ENCODE measurements around the gene DGKA.
"Not testable (repeated sequence)": the region's sequence is repeated elsewhere in the genome, so short reads cannot be mapped to it uniquely, and the experiment has no call there.

Gene DGKA

GRCh38 chr12:55983232-55983842, 52.4 kb downstream of the DGKA start:
- H3K4me1 ChIP-seq (ENCODE audit: control insufficient read depth, insufficient read depth, low read length): no peaks in the 10 kb centered on the region
- H3K36me3 ChIP-seq (ENCODE audit: control insufficient read depth, insufficient read depth, low read length): peaks cover 60% of the 10 kb centered on the region
- no peaks in the 10 kb centered on the region for H3K27me3 ChIP-seq (ENCODE audit: control insufficient read depth, insufficient read depth, low read length)
- no peaks in the 10 kb centered on the region for H3K9me3 ChIP-seq (ENCODE audit: control insufficient read depth, insufficient read depth, low read length)
- no peak overlapping the region for H3K4me3 ChIP-seq (ENCODE audit: low read depth, low read length)
- H3K9ac ChIP-seq (ENCODE audit: low read depth, low read length): no peak overlapping the region
- no peak overlapping the region for H3K27ac ChIP-seq (ENCODE audit: low read depth, low read length)

- H3K27ac ChIP-seq (ENCODE audit: low read depth, low read length): no peak overlapping the region
- no peaks in the 10 kb centered on the region for H3K9me3 ChIP-seq (ENCODE audit: control insufficient read depth, insufficient read depth, low read length)
- no peaks in the 10 kb centered on the region for H3K27me3 ChIP-seq (ENCODE audit: control insufficient read depth, insufficient read depth, low read length)
- H3K4me3 ChIP-seq (ENCODE audit: low read depth, low read length): no peak overlapping the region
- no peak overlapping the region for H3K9ac ChIP-seq (ENCODE audit: low read depth, low read length)
- peaks cover 59% of the 10 kb centered on the region for H3K36me3 ChIP-seq (ENCODE audit: control insufficient read depth, insufficient read depth, low read length)
- no peaks in the 10 kb centered on the region for H3K4me1 ChIP-seq (ENCODE audit: control insufficient read depth, insufficient read depth, low read length)
Measured at GRCh38 chr12:55984861-55985260, 53.9 kb downstream of the DGKA start.

- no peak overlapping the region for H3K9ac ChIP-seq (ENCODE audit: low read depth, low read length)
- no peaks in the 10 kb centered on the region for H3K27me3 ChIP-seq (ENCODE audit: control insufficient read depth, insufficient read depth, low read length)
- H3K4me1 ChIP-seq (ENCODE audit: control insufficient read depth, insufficient read depth, low read length): no peaks in the 10 kb centered on the region
- no peaks in the 10 kb centered on the region for H3K9me3 ChIP-seq (ENCODE audit: control insufficient read depth, insufficient read depth, low read length)
- no peak overlapping the region for H3K4me3 ChIP-seq (ENCODE audit: low read depth, low read length)
- no peak overlapping the region for H3K27ac ChIP-seq (ENCODE audit: low read depth, low read length)
- H3K36me3 ChIP-seq (ENCODE audit: control insufficient read depth, insufficient read depth, low read length): peaks cover 63% of the 10 kb centered on the region
Measured at GRCh38 chr12:55985341-55985740, 54.4 kb downstream of the DGKA start.

- not testable (repeated sequence) for H3K4me3 ChIP-seq (ENCODE audit: low read depth, low read length); H3K27me3 ChIP-seq (ENCODE audit: control insufficient read depth, insufficient read depth, low read length); H3K27ac ChIP-seq (ENCODE audit: low read depth, low read length); H3K9me3 ChIP-seq (ENCODE audit: control insufficient read depth, insufficient read depth, low read length); H3K9ac ChIP-seq (ENCODE audit: low read depth, low read length); H3K4me1 ChIP-seq (ENCODE audit: control insufficient read depth, insufficient read depth, low read length)
- H3K36me3 ChIP-seq (ENCODE audit: control insufficient read depth, insufficient read depth, low read length): peaks cover 65% of the 10 kb centered on the region
Measured at GRCh38 chr12:55985976-55986375, 55.0 kb downstream of the DGKA start.

- H3K27ac ChIP-seq (ENCODE audit: low read depth, low read length): no peak overlapping the region
- no peaks in the 10 kb centered on the region for H3K27me3 ChIP-seq (ENCODE audit: control insufficient read depth, insufficient read depth, low read length)
- H3K4me3 ChIP-seq (ENCODE audit: low read depth, low read length): no peak overlapping the region
- no peak overlapping the region for H3K9ac ChIP-seq (ENCODE audit: low read depth, low read length)
- H3K4me1 ChIP-seq (ENCODE audit: control insufficient read depth, insufficient read depth, low read length): no peaks in the 10 kb centered on the region
- peaks cover 78% of the 10 kb centered on the region for H3K36me3 ChIP-seq (ENCODE audit: control insufficient read depth, insufficient read depth, low read length)
- no peaks in the 10 kb centered on the region for H3K9me3 ChIP-seq (ENCODE audit: control insufficient read depth, insufficient read depth, low read length)
Measured at GRCh38 chr12:55991110-55991509, 60.1 kb downstream of the DGKA start.

GRCh38 chr12:55993230-55993853, 62.4 kb downstream of the DGKA start:
- Histone ChIP-seq H3K4me3 (ENCODE audit: low read depth, low read length) (no peak overlapping the region), H3K27me3 (ENCODE audit: control insufficient read depth, insufficient read depth, low read length) (no peaks in the 10 kb centered on the region), H3K9ac (ENCODE audit: low read depth, low read length) (no peak overlapping the region), H3K27ac (ENCODE audit: low read depth, low read length) (no peak overlapping the region), H3K4me1 (ENCODE audit: control insufficient read depth, insufficient read depth, low read length) (no peaks in the 10 kb centered on the region), H3K36me3 (ENCODE audit: control insufficient read depth, insufficient read depth, low read length) (peaks cover 63% of the 10 kb centered on the region), H3K9me3 (ENCODE audit: control insufficient read depth, insufficient read depth, low read length) (no peaks in the 10 kb centered on the region)

GRCh38 chr12:55995366-55995765, 64.4 kb downstream of the DGKA start:
- Histone ChIP-seq H3K4me3 (ENCODE audit: low read depth, low read length) (no peak overlapping the region), H3K27ac (ENCODE audit: low read depth, low read length) (no peak overlapping the region), H3K9ac (ENCODE audit: low read depth, low read length) (no peak overlapping the region), H3K4me1 (ENCODE audit: control insufficient read depth, insufficient read depth, low read length) (no peaks in the 10 kb centered on the region), H3K9me3 (ENCODE audit: control insufficient read depth, insufficient read depth, low read length) (no peaks in the 10 kb centered on the region), H3K27me3 (ENCODE audit: control insufficient read depth, insufficient read depth, low read length) (no peaks in the 10 kb centered on the region), H3K36me3 (ENCODE audit: control insufficient read depth, insufficient read depth, low read length) (peaks cover 50% of the 10 kb centered on the region)

- no peaks in the 10 kb centered on the region for H3K27me3 ChIP-seq (ENCODE audit: control insufficient read depth, insufficient read depth, low read length)
- H3K27ac ChIP-seq (ENCODE audit: low read depth, low read length): peak overlapping the region; percentile 63
- peaks cover 41% of the 10 kb centered on the region for H3K36me3 ChIP-seq (ENCODE audit: control insufficient read depth, insufficient read depth, low read length)
- no peaks in the 10 kb centered on the region for H3K4me1 ChIP-seq (ENCODE audit: control insufficient read depth, insufficient read depth, low read length)
- no peak overlapping the region for H3K9ac ChIP-seq (ENCODE audit: low read depth, low read length)
- H3K4me3 ChIP-seq (ENCODE audit: low read depth, low read length): peak overlapping the region; percentile 85
- H3K9me3 ChIP-seq (ENCODE audit: control insufficient read depth, insufficient read depth, low read length): no peaks in the 10 kb centered on the region
Measured at GRCh38 chr12:55996201-55996714, 65.3 kb downstream of the DGKA start.

GRCh38 chr12:55996715-55997534, 66.0 kb downstream of the DGKA start, which contains the start of gene SUOX:
Gene SUOX, plus strand, starts transcription at chr12:55997276. Its CDS starts 4,946 bp downstream, at chr12:56002222.
- no peaks in the 10 kb centered on the region for H3K4me1 ChIP-seq (ENCODE audit: control insufficient read depth, insufficient read depth, low read length)
- H3K9me3 ChIP-seq (ENCODE audit: control insufficient read depth, insufficient read depth, low read length): no peaks in the 10 kb centered on the region
- no peaks in the 10 kb centered on the region for H3K27me3 ChIP-seq (ENCODE audit: control insufficient read depth, insufficient read depth, low read length)
- peaks cover 36% of the 10 kb centered on the region for H3K36me3 ChIP-seq (ENCODE audit: control insufficient read depth, insufficient read depth, low read length)
- peak within 1 kb of the TSS; percentile 63 for H3K27ac ChIP-seq (ENCODE audit: low read depth, low read length)
- peak within 1 kb of the TSS; percentile 85 for H3K4me3 ChIP-seq (ENCODE audit: low read depth, low read length)
- peak within 1 kb of the TSS; percentile 66 for H3K9ac ChIP-seq (ENCODE audit: low read depth, low read length)

- Histone ChIP-seq H3K4me3 (ENCODE audit: low read depth, low read length) (peak overlapping the region; percentile 85), H3K27ac (ENCODE audit: low read depth, low read length) (peak overlapping the region; percentile 38), H3K9ac (ENCODE audit: low read depth, low read length) (peak overlapping the region; percentile 66), H3K36me3 (ENCODE audit: control insufficient read depth, insufficient read depth, low read length) (peaks cover 36% of the 10 kb centered on the region), H3K27me3 (ENCODE audit: control insufficient read depth, insufficient read depth, low read length) (no peaks in the 10 kb centered on the region), H3K4me1 (ENCODE audit: control insufficient read depth, insufficient read depth, low read length) (no peaks in the 10 kb centered on the region), H3K9me3 (ENCODE audit: control insufficient read depth, insufficient read depth, low read length) (no peaks in the 10 kb centered on the region)
Measured at GRCh38 chr12:55997535-55997859, 66.5 kb downstream of the DGKA start.

- H3K4me3 ChIP-seq (ENCODE audit: low read depth, low read length); H3K9ac ChIP-seq (ENCODE audit: low read depth, low read length); H3K27me3 ChIP-seq (ENCODE audit: control insufficient read depth, insufficient read depth, low read length); H3K4me1 ChIP-seq (ENCODE audit: control insufficient read depth, insufficient read depth, low read length); H3K27ac ChIP-seq (ENCODE audit: low read depth, low read length); H3K9me3 ChIP-seq (ENCODE audit: control insufficient read depth, insufficient read depth, low read length): not testable (repeated sequence)
- peaks cover 33% of the 10 kb centered on the region for H3K36me3 ChIP-seq (ENCODE audit: control insufficient read depth, insufficient read depth, low read length)
Measured at GRCh38 chr12:55999522-55999921, 68.6 kb downstream of the DGKA start.

Measured in HUES48 (cell line).